Measurements from ENCODE around the gene AKAP6.

Gene AKAP6

DNA sequence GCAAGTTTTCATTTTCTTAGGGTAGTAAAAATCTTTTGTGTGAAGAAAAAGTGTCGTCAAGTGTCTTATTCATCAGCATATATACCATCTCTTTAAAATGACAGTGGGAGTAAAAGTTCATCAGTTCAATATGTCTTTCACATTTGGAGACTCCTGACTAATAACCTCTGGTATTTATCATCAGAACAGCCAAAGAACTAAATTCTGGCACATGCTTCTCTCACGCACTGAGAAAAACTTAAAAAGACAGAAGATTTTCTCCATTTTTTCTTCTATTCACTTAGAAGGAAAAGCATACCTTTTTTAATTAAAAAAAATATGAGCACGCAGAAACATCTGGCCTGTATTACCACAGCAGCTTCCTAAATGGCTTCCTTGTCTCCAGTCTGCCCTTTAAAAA, 265.7 kb downstream of the AKAP6 start:
- no peak for DNase-seq

DNA sequence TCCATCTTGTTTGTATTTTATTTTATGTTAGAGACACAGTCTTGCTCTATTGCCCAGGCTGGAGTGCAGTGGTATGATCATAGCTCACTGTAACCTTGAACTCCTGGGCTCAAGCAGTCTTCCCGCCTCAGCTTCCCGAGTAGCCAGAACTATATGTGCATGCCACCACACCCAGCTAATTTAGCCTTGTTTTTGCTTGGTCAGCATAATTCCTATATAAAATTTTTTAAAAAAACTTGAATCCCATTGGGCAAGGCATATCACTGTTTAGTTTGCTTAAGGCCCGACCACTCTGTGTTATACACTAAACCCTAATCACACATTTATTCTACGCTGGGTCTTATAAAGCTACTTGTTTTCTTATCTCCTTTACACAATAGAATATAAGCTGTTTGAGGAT, 266.4 kb downstream of the AKAP6 start:
- no peak for DNase-seq

- no peak for DNase-seq
Measured at GRCh38 chr14:32596390-32596789, 267.3 kb downstream of the AKAP6 start.

DNA sequence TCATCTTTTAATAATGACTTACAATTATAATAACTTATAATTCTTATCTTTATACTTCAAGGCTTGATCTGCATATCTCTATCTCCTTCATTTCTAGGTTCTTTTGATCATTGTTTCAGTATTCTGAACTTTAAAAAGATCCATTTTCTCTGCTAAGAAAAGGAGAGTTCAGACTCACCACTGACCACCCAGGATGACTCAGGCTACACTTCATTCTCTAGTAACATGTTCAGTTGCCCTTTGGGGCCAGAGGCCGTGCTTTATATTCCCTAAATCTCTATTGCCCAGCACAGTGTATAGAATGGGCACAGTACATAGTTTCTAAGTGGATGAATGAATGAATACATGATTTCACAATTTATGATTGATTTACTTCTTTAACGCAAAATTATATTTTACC, 268.7 kb downstream of the AKAP6 start:
- no peak for DNase-seq

DNA sequence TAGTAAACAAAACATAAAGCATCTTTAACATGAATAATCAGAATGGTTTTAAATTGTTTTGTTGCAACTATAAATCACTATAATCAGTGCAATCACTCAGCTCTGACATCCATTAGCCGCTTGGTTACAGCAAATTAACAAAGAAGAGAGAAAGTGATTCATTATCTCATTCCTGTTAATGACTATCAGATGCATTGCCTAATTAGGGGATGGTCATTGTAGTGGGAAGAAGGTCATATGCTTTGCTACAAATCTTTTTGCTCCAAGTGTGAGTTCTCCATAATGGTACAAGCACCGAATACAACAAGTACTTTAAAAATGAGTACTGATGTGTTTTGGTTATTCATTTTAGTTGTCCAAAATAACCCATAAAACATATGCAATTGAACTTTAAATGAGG, 272.0 kb downstream of the AKAP6 start:
- no peak for DNase-seq

GRCh38 chr14:32601906-32602305, 272.8 kb downstream of the AKAP6 start:
- DNase-seq, result no peak

DNA sequence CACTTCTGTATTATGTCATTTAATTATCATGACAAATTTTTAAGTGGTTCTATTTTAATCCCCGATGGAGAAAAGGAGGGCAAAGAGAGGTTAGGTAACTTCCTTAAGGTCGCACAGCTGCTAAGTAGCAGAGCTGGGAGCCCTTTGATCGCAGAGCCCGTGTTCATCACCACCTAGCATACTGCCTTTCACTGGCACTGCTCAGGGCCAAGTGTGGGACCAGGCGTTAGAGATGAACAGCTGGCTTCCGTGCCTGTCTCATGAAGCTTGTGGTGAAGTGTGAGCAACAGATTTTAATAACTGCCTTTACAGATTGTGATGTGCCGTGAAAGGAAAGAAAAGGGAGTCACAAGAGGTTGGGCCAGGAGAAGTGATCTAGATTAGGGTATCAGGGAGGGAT, 273.6 kb downstream of the AKAP6 start:
- DNase-seq, result no peak

GRCh38 chr14:32603992-32604565, 275.0 kb downstream of the AKAP6 start:
- no peak for DNase-seq

DNA sequence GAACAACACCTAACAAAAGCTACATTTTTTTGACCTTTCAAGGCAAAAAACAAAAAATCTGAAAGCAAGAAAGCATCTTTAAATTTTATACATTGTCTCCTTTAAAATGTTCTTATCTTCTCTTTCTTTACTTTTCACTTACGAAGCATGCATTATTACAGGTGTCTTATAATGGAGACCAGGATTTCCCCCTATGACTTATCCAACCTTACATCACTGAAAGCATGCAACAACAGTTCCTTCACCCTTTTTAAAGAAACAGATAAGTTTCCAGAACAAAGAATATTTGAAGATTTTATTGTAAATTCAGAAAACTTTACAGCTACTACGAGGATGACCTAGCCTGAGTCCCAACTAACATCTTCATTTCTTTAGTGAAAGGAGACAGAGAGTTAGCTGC, 277.2 kb downstream of the AKAP6 start:
- no peak for DNase-seq

- no peak for DNase-seq
Measured at GRCh38 chr14:32607399-32607798, 278.3 kb downstream of the AKAP6 start.

DNA sequence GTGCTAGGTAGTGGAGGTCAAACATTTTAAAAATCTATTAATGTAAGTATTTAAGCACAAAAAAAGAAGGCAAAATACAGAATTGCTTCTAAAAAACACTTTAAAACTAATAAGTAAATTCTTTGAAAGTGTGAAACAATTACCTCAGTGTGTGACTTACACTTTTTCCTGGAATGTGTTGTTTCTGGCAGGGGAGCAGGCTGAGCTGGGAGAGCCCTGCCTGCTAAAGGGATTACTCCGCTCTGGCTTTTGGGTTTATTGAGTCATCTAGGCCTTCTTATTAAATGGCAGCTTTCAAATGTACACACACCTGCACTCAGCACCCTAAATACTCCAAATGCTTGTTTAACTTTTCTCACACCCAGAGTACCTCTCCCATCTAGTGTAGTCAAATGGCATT, 279.8 kb downstream of the AKAP6 start:
- no peak for DNase-seq

DNA sequence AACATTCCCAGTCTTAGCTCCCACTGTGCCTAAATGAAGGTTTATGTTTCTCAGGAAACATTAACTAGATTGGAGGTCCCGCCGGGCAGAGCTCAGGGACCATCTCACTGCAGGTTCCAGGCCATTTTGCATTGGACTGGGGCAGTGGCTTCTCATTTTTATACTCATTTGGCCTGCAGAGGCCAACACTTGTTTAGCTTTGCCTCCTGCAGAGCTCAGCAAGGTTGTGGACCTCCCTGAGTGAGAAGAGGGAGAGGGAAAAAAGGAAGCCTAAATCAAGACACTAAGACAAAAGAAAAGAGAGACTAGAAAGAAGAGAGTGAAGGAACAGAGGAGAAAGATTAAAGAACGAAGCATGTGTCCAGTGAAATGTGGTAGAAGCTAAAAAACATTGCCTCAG, 280.3 kb downstream of the AKAP6 start:
- no peak for DNase-seq

GRCh38 chr14:32611752-32612151, 282.7 kb downstream of the AKAP6 start:
- no peak for DNase-seq

GRCh38 chr14:32618991-32619390, 289.9 kb downstream of the AKAP6 start:
- no peak for DNase-seq

DNA sequence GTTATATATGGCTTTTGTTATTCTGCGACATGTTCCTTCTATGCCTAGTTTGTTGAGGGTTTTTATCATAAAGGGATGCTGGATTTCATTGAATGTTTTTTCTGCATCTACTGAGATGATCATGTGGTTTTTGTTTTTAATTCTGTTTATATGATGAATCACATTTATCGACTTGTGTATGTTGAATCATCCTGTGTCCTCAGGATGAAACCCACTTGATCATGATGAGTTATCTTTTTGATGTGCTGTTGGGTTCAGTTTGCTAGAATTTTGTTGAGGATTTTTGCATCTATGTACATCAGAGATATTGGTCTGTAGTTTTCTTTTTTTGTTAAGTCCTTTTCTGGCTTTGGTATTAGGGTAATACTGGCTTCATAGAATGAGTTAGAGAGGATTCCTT, 291.2 kb downstream of the AKAP6 start:
- no peak for DNase-seq

DNA sequence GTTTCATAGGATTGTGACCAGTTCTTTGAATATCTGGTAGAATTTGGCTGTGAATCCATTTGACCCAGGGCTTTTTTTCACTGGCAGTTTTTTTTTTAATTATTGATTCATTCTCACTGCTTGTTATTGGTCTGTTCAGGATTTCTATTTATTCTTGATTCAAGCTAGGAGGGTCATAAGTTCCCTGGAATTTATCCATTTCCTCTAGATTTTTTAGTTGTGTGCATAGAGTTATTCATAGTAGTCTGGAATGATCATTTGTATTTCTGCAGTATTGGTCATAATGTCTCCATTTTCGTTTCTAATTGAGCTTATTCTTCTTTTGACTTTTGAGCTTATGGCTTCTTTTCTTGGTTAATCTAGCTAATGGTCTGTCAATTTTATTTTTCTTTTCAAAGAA, 291.6 kb downstream of the AKAP6 start:
- no peak for DNase-seq

GRCh38 chr14:32621585-32621984, 292.5 kb downstream of the AKAP6 start:
- no peak for DNase-seq

DNA sequence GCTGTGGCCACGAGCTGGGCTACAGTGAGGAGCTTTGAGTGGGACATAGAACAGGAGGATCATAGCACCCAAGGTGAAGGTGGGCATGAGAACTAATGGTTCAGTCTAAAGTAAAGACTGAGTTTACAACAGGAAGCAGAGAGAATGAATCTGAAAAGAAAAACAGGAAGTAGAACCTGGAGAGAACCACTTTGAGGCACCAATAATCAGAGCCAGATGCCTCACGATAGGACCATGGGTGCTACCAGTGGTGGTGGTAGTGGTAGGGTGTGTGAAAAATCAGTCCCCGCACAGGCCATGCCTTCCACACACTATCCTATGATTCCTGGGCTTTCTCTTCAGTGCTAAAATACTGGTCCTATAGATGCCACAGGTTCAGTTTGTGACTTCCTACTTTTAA, 293.6 kb downstream of the AKAP6 start:
- no peak for DNase-seq

DNA sequence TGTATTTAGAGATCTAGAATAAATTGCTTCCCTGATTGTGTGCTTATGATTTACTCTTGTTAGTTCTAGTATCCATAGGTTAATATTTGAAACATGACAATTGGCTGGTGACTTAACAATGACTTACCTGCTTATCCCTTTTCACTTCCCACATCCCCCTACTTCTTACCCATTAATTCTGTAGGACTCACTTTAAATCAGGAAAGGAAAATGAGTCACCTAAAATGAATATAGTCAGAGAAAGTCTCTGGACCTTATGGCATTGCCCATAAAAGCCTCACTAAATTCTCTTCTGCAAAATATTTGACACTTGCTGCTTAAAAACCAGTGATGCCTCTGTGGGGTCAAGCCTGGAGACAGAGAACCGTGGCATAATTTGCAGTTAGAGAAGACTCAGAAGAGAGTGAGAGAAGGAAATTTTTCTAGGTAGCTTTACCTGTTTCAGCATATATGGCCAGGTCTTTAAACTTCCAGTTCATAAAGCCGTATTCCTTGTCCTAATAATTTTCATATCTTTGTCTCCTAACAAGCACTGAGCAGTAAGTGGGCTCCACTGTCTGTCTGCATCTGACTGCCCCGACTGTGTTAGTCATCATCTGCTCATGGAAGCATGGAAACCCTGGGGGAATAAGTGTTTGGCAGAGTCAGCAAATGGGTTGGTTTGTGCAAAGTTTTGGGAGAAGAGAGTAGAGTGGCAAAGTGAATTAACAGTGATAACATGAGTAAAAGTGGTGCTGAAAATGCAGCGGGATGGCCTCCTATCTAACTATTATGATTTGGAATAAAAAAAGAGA, 294.4 kb downstream of the AKAP6 start:
- DNase-seq, result no peak

DNA sequence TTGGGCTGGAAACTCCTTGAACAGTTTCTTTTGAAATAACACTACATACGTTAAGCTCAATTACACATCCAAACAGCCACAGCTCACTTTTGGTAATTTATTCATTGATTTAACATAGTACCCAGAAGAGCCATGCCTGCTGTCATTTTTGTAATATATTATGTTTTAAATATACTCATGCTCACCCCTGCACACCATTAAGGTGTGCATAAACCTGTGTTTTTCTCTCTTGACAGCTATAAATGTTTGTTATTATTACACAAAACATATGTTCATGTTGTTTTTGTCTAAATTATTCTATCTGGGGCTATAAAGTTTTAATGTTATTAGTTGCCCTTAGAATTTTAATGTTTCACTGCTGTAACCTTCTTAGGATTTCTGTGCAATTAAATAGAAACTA, 296.1 kb downstream of the AKAP6 start:
- DNase-seq, result no peak

DNA sequence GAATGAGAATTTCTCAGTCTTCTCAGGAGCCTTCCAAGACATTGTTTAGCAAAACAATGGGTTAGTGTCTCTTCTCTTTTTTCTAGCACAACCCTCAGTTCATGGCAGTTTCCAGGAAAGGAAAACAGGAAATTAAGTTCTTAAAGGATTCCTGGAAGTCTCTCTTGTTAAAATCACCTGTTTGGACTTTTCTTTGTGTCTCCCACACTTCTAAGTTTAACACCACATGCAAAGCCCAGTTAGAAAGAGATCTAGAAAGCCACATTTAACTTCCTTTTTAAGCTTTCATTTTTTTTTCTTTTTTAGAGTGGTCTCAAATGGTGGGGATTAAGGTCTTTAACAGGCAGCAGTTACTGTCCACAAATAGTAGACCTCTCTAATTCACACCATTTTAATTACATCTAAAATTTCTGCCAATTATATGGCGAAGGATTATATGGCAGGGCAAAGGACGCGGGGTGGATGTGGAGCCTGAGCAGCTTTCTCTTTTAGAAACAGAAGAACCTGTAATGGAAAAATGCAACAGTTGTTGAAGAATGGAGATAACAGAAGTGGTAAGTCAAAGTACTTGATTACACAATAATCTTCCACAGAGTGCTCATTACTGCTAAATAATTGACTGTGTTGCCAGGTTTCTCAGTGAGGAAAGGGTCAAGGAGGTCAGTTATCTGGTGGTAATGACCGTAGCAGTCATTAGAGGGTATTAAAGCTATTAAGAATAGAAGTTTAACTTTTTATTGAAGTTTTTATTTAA, 298.6 kb downstream of the AKAP6 start:
- DNase-seq, result no peak

- no peak for DNase-seq
Measured at GRCh38 chr14:32629236-32629635, 300.1 kb downstream of the AKAP6 start.

GRCh38 chr14:32630701-32631100, 301.6 kb downstream of the AKAP6 start:
- DNase-seq, result no peak

- DNase-seq, result no peak
Measured at GRCh38 chr14:32633224-32633859, 304.2 kb downstream of the AKAP6 start.

Measured in activated gamma-delta T cell treated with Interleukin-2 at 50 U/mL for 16 hours (primary cell).